GM12891 (cell line): ENCODE data around the gene FAM222B.

ENCODE experiments used
- DNase-seq: peaks from one replicate; pipeline ENCODE4 v3.0.0; 2011; ENCODE audit warnings: low spot score; ENCODE audit not compliant: insufficient read length
- FAIRE-seq: peaks from 2 replicates; lab custom pipeline; 2011; peaks lifted over from hg19 to GRCh38; lab: Jason Lieb, UNC
- PAX5 ChIP-seq: IDR thresholded peaks from 2 replicates; pipeline ENCODE4 v1.6.1; 2011; ENCODE audit warnings: low read length, moderate library complexity, mild to moderate bottlenecking; ENCODE audit not compliant: insufficient read depth, severe bottlenecking
- POLR2A ChIP-seq: IDR thresholded peaks from 2 replicates; pipeline ENCODE4 v1.6.1; 2011; ENCODE audit warnings: low read depth, low read length, control low read depth
- POLR2AphosphoS5 ChIP-seq: IDR thresholded peaks from 2 replicates; pipeline ENCODE4 v1.6.1; 2011; ENCODE audit warnings: low read depth, low read length, control low read depth
- POU2F2 ChIP-seq: IDR thresholded peaks from 2 replicates; pipeline ENCODE4 v1.6.1; 2011; ENCODE audit warnings: low read depth, mild to moderate bottlenecking, control low read depth, low read length, moderate library complexity
- SPI1 ChIP-seq: IDR thresholded peaks from 2 replicates; pipeline ENCODE4 v1.6.1; 2011; ENCODE audit warnings: low read depth, low read length, control low read depth
- TAF1 ChIP-seq: IDR thresholded peaks from 2 replicates; pipeline ENCODE4 v1.6.1; 2011; ENCODE audit warnings: low read depth, low read length, control low read depth

Gene FAM222B

DNA sequence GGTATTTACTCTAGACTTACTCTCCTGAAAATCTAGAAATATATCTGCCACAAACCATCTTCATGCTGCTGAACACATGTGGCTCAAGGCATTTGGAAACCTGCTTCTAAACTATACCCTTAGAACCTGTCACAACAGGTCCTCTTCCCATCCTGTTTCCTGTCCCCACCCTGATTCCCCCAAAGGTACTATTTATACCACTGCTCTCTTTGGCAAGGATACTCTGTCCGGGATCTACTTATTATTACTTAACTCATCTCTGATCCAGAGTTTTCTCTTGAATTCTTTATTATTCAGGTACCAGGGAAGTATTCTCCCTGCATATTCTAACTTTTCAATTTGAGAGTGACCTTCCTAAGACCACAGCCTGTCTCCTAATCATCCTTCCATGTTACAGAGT lies 65.4 kb downstream of the FAM222B start:
- no peak for FAIRE-seq
- DNase-seq, result no peak
- TF ChIP-seq POLR2AphosphoS5, result no peak
- TF ChIP-seq POLR2A, result no peak
- TF ChIP-seq POU2F2, result no peak
- TF ChIP-seq TAF1, result no peak
- TF ChIP-seq PAX5, result no peak
- no peak for TF ChIP-seq SPI1

DNA sequence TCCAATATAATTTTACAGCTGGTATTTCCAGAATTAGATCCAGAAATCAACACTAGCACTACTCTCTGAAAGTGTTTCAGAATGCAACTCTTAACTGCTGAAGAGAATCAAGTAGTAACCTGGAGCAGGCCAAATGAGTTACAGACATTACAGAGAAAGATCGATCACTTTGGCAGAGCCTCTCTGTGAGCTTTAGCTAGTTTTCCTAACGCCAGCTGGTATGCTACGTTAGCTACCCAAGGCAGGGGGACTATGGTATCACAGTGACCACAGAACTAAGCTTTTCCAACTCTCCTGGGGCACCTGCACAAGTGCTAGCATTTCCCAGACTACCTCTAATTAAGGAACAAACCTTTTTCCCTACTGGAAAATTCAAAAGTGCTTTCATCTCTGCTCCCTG lies 68.4 kb downstream of the FAM222B start:
- no peak for TF ChIP-seq POU2F2
- FAIRE-seq (no peak), DNase-seq (no peak)

- DNase-seq, result no peak
- no peak for FAIRE-seq
- TF ChIP-seq POLR2A (no peak), POLR2AphosphoS5 (no peak), PAX5 (no peak)
Observed at GRCh38 chr17:28773736-28774135, 68.9 kb downstream of the FAM222B start.

DNA sequence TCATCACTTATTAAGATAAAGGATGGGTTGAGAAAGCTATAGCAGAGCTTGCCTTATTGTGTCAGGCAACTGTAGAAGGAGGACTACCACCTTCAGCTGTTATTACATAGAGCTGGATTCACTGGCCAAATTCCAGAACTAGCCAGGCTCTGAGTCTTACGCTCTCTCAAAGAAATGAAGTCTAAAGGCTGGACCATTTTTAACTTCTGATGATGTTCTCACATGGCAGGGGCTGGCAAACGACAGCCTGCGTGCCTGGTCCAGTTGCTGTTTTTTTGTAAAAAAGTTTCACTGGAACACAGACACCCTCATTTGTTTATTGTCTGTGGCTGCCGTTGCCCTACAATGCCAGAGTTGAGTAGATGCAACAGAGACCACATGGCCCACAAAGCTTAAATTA lies 77.6 kb downstream of the FAM222B start:
- DNase-seq (no peak), FAIRE-seq (no peak)
- TF ChIP-seq PAX5 (no peak), SPI1 (no peak), TAF1 (no peak), POLR2AphosphoS5 (no peak), POU2F2 (no peak), POLR2A (no peak)

DNA sequence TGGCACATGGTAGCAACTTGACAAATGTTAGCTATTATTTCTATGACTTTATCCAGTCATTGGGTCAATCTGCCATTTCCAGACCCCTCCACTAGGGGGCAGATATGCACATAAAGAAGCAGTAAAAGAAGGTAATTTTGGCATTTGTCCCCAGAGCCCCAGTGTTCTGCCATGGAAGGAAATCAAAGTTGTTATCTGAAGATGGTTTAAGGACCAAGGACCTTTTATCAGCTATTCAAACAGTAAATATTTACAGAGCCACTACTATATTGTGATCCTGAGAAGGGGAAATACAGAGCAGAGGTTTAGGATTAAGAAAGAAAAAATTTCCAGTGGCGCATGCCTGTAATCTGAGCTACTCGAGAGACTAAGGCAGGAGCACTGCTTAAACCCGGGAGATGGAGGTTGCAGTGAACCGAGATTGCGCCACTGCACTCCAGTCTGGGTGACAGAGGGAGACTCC lies 78.8 kb downstream of the FAM222B start:
- FAIRE-seq (peak; percentile 47), DNase-seq (no peak)
- TF ChIP-seq POLR2AphosphoS5, result no peak

GRCh38 chr17:28763137-28763799 lies 79.3 kb downstream of the FAM222B start:
- no peak for DNase-seq
- TF ChIP-seq TAF1, result no peak
- no peak for TF ChIP-seq POLR2A
- no peak for TF ChIP-seq POU2F2
- no peak for TF ChIP-seq PAX5
- TF ChIP-seq POLR2AphosphoS5, result no peak
- TF ChIP-seq SPI1, result no peak
- FAIRE-seq, result peak; percentile 72

- DNase-seq (no peak), FAIRE-seq (no peak)
- peak; percentile 19; the same call in 1 of the 2 replicates for TF ChIP-seq SPI1
- no peak for TF ChIP-seq POLR2A
- no peak for TF ChIP-seq POLR2AphosphoS5
Observed at GRCh38 chr17:28760601-28761562, 81.7 kb downstream of the FAM222B start.

- DNase-seq (no peak), FAIRE-seq (no peak)
- no peak for TF ChIP-seq SPI1
- no peak for TF ChIP-seq PAX5
- no peak for TF ChIP-seq TAF1
- no peak for TF ChIP-seq POU2F2
- TF ChIP-seq POLR2A, result no peak
- no peak for TF ChIP-seq POLR2AphosphoS5
Observed at GRCh38 chr17:28759256-28759865, 83.2 kb downstream of the FAM222B start.

DNA sequence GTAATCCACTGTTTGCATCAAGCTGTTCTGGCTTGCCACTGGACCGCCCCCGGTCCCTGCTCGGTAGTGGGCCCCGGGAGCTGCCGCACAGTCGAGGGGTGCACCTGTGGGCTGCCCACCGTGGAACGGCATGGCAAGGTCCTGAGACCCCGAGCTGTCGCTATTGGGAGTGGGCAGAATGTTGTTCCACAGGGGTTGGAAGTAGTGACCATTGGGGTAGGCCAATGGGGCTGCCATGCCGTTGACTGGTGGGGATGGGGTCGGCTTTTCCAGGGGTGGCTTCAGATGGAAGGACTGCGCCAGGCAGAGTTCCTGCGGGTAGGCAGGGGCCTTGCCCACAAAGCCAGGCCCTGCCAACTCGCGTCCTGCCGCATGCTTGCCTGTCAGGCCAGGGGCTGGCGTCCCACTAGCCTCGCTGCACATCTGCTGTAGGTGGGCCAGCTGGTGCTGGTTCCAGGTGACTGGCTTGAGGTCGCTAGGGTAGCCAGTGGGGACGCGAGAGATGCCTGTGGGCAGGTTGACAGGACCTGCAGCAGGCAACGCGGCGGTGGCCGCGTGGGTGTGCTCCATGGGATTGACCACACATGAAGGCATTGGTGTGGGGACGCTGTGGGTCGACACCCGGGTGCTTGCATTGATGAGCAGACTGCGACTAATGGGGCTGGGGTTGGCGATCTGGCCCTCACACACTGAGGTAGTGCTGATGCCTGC lies 84.0 kb downstream of the FAM222B start:
- no peak for FAIRE-seq
- no peak for TF ChIP-seq SPI1
- no peak for TF ChIP-seq POU2F2
- no peak for TF ChIP-seq POLR2AphosphoS5
- TF ChIP-seq POLR2A, result no peak
- no peak for TF ChIP-seq TAF1
- no peak for TF ChIP-seq PAX5
- DNase-seq, result no peak
